ELR (cell line): ENCODE data around the gene WDR43.

Experiments used
- DNase-seq: peaks from one replicate; pipeline ENCODE4 v3.0.0-alpha.2; 2015; ENCODE audit warnings: low read depth

The WDR43 gene

DNA sequence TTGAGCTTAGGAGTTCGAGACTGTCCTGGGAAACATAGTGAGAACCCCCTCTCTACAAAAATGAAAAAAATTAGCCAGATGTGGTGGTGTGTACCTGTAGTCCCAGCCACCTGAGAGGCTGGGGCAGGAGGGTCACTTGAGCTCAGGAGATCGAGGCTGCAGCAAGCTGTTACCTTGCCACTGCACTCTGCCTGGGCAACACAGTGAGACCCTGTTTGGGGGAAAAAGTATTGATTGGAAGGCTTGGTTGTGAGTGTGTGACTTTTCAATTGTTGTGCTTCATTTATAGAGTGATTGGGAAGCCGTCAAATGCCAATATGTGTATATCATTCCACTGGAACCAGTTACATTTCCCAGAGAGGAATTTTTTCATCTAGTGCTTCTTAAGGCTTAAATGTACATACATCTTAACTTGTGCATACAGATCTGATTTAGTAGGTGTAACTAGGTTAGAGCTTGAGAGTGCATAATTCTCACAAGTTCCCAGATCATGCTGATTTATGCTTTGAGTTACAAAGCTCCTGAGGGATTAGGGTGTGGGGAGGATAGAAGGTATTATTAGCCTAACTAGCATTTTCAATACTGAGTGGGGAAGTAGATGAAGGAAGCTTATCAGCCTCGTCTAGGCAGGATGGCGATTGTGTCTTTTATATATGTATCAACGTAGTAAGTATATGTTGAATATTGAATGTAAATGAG is 15.3 kb downstream of the WDR43 start:
- DNase-seq, result no peak

DNA sequence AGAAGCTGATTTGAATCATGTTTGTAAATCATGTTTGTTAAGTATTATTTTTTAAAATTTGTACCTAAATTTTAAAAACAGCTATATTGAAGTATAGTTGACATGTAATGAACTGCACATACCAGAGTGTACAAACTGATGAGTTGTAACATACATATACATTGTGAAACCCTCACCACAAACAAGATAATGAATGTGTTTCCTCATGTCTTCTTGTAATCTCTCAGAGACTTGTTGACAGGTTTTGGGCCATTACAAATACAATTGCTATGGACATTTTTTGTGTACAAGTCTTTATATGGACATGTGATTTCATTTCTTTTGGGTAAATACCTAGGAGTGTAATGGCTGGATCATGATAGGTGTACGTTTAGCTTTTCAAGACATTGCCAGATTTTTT is 21.5 kb downstream of the WDR43 start:
- DNase-seq, result no peak

DNA sequence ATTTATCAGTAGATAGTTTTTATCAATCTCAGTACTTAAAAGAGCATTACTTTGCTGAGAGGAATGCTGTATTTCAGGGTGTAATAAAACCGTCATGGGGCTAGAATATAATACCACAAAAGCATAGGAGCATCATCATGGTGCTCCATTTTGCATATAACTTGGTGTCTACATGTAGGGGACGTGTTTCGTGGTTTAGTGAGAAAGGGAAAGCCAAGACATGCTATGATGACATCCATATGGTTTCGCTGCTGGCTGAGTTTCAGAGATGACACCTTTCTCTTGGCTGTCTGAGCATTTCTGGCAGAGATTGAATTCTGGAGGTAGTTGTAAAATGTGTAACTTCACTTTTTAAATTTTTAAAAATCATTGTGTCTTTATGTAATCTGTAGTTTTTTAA is 32.4 kb downstream of the WDR43 start:
- DNase-seq, result no peak

DNA sequence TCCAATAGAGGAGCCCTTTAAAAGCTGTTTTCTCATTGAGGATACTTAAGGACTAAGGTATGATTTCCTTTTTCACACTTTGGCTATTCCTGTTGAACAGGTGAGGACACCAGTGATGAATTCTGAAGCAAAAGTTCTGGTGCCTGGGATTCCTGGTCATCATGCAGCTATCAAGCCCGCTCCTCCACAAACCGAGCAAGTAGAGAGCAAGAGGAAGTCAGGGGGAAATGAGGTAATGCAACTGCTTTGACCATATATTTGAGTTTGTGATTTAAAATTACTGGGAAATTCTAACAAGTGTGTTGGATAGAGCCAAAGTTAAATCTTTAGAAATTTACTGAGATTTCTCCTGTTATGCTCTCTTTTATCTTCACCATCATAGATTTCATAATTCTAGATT is 33.0 kb downstream of the WDR43 start:
- no peak for DNase-seq

DNA sequence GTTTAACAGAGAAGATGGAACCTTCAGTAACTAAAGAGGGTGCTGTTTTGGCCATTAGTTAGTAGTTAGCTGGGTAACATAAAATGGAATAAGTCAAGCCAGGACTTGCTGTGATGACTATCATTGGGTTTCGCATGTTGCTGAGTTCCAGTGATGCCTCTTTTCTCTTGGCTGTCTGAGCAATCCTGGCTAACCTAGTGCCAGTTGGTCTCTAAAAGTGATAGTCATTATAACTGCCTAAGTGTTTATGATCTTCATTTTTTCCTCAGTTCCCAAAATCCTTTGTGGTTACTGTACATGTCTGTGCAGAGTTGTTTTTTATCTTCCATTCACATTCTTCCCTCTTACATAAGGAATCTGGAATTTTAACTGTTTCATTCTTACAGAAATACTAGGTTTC is 33.4 kb downstream of the WDR43 start:
- DNase-seq, result no peak

DNA sequence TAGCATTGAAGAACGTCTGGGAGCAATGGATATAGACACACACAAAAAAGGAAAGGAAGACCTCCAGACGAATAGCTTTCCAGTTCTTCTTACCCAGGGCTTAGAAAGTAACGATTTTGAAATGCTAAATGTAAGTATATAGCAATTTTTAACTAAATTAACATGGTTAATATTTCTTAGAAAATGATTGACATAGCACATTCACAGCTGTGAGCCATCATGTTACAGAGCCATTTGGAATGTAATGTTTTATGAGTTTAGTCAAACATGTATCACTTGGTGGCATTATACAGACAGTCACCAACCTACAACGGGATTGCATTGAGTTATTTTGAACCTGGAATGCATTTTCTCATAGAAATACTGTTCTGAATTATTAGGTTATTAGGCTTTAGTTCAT is 35.1 kb downstream of the WDR43 start:
- no peak for DNase-seq

DNA sequence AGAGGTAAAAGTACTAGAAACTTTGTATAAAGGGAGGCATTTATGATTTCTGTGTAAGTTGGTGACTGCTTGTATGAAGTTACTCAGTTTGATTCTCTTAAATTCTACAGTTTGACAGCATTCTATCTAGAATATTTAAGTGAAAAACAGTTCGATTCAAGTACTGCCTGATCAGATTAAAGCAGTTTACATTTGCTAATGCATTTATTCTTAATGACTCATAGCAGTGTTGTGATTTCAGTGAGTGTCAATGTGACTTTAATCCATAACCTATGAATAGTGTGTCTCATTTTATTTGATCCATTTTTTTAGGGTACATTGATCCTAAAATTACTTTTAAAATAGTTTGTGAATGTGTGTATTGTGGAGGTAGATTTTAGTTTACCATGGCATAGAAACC is 35.7 kb downstream of the WDR43 start:
- no peak for DNase-seq

DNA sequence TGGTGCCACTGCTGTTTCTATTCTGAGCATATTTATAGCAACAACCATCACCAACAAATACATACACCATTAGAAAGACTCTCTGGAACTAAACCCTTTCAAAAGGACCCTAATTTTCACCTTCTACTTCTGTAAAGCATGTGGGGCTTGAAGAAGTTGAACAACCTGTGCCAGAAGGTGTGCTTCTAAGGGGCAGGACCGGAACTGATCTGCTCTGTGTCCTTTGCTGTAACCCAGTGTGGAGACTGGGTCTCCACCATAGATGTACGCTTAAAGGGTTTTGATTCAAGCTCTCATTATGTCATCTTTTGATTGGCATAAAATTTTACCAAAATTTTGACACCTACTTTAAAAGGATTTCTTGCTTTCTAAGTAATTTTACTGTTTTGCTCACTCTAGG is 40.3 kb downstream of the WDR43 start:
- DNase-seq, result no peak

DNA sequence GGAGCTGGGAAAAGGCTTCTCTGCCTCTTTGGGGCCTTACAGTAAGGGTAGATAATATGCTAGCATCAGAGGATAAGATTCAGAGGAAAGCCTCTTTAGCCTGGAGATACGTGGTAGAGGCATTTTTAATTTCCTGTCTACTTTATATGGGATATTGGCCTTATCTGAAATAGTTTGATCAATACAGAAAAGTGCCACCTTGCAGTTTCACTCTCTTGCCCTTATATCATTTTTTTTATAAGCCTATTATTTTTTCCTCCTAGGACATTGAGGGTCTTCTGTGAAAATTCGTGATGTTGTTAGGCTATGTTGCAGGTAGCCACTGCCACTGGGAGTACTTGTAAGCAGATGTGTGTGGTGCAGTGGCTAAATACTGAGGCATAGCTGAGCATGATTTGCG is 46.5 kb downstream of the WDR43 start:
- DNase-seq, result no peak

DNA sequence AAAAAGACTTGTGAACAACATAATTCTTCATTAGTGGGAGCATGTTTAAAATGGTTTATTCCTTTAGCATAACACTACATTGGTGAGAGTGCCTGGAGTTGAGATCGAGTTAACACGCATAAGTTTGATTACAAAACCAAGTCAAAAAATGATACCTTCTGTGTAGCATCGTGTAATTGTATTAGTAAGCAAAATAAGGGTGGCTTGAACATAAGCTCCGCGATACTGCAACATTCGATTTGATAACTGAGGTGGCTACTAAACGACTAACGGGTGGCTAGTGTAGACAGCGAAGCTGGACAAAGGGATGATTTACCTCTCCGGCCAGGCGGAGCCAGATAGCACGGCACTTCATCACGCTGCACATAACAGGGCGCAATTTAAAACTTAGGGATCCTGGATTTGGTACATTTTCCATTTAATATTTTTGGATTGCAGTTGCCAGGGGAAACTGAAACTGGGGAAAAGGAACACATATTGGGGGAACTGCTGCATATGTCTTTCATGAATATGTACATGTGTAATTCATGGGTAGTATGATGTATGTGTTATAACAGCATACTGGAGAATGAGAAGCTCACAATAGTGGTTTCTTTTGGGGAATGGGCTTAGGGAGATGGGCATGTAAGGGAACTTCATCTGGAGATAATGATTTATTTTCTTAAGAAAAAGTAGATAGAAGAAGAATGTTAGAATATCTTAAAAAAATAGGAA is 50.2 kb downstream of the WDR43 start:
- no peak for DNase-seq

DNA sequence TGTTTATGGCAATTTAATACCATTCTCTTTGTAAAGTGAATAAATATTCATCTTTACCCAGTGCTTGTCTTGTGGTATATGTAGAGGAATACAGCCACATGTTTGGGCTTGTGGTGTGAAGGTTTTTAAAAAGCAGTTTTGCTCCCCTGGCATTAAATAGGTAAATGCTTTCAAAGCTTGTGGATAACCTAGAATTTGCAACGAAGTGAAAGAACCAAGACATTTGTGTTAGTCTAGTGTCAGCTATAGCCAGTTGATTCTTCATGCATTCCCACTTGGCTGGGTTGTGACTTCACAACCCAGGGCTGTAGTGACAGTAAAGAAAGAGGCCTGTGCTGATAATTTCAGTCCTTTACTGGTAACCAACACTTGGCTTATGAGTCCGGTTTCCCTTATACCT is 53.7 kb downstream of the WDR43 start:
- no peak for DNase-seq

DNA sequence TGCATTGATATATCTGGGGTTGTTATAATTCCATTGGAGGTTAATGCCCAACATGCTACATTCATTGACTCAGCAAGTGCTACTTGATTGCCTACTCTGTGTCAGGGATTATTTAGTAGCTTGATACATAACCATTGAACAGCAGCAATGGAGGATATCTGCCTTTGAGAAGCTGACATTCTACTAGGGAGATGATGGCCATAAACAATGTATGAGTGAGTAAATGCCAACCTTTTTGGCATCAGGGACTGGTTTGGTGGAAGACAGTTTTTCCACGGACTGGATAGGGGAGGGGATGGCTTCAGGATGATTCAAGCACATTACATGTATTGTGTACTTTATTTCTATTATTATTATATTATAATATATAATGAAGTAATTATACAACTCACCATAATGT is 54.7 kb downstream of the WDR43 start:
- DNase-seq, result no peak

DNA sequence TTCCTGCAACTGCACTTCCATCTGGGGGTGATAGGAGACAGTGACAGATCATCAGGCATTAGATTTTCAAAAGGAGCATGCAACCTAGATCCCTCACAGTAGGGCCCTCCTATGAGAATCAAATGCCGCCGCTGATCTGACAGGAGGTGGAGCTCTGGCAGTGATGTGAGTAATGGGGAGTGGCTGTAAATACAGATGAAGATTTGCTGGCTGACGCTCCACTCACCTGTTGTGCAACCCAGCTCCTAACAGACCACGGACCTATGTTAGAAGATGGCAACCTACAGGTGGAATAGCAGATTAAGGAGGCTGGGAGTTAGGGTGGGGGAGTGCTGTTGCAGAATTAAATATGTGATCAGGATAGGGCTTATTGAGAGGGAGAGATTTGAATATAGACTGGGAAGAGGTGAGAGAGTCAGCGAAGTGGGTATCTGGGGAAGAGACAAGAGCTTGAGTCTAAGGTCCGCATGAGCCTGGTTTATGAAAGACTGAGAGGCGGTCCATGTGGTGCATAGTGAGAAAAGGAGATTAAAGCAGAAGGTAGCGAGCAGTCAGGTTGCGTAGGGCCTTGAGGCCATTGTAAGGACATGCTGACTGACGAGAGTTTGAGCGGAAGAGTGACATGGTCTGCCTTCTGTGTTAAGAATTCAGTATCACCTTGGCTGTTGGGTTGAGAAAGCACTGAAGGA is 55.3 kb downstream of the WDR43 start:
- DNase-seq, result no peak

DNA sequence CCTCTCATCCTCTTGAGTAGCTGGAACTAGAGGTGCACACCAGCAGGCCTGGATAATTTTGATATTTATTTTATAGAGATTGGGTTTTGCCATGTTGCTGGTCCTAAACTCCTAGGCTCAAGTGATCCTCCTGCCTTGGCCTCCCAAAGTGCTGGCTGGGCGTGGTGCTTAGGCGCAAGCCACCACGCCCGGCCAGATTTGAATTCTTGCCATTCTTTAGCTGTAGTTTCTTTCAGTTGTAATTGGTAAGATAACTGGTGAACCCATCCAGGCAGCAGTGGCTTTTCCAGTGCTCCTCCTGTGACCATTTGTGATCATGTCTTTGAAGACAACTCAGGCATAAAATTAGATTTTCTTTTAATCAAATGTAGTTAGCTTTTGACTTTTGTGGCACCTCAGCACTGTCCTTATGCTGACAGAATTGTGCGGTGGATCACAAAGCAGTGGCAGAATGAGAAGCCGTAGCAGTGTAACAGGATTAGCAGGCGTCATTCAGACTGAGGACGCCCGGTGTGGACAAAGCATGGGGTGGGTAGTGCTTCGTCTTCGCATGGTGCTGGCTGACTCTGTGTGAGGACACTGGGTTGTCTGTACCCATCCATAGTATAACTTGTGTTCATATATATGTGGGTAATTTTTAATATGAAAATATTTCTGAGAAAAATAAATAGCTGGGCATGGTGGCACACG is 56.6 kb downstream of the WDR43 start:
- no peak for DNase-seq

DNA sequence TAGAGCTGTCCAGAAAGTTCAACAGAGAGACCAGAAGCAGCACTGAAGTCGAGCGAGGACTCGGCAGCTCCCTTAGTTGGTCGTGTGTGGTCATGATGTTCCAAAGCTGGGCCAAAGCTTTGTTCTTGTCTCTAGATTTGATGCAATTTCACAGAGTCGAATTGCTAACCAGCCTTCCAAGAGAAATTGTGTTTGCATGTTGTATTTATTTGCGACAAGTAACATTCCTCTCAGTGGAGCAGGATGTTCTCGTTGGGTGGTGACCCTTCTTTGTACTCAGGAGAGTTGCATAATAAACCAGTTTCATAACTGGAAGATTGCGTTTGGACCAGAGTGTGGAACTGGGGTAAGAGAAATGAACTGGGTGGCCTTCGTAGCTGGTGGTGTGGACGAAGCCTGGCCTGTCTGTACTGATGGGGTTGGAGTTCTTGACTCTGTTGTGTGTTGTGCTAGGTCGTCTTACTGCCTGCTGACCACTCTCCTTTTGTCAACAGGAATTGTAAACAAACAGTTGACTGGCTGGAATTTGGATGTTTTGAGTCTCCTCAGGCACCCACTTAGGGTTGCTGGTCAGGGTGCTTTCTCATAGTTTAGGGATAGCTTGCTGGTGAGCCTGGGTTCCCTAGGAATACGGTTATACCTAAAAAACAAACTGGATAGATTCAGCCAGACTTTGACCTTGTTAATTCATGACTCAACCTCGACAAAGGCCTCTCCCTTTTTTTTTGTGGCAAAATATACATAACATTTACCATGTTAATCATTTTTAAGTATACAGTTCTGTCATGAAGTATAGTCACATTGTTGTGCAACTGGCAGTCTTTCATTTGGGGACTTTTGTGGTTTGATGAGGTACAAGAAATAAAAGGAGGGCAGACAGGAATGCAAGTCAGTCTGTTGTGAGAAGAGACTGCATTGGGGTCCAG is 57.7 kb downstream of the WDR43 start:
- DNase-seq, result peak; percentile 25

DNA sequence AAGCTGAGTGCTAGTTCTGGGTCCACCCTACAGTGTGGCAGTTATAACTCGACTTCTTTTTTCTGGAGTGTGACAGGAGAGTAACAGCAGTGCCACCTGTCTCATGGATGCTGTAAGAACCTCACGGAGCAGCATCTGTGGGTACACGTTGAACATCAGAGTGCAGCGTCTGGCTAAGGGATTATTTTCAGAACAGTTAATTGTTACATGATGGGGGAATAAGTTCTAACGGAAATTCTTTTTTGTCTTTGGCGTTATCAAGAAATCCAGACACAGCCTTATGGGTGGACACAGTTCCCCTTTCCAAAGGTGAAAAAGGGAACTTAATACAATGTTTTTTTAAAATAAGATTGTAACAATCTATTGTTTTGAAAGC is 58.4 kb downstream of the WDR43 start:
- DNase-seq, result no peak

DNA sequence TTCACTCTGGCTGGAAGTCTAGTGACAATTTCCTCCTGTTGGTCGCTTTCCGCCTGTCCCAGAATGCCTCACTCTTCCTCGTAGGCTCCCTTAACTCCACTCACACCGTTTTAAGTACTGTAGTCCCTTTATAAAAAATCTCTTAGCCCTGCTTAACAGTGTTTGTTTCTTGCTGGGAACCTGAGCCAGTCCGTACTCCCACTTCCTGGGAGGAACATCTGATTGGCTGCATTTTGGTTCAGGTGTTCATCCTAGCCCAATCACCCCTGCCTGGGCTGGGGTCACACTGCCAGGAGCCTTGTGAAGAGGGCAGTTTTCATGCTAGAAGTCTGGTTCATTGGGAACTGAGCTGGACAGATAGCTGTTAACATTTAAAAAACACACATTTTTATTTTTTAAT is 61.0 kb downstream of the WDR43 start:
- DNase-seq, result no peak

DNA sequence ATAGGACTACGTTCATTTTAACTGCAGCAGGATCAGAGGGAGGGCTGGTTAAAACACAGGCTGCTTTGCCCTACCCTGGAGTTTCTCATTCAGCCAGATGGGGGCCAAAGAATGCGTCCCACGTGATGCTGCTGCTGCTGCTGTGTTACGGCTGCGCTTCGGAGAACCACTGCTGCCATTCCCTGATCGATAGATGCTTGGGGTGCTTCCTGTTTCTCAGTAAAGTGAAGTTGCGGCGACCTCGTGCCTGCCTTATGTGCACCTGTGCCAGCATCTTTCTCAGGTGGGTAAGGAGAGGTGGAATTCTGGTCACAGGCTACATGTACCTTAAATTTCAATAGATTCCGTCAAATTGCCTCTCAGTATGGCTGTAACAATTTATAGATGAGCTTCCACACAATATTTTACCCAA is 62.0 kb downstream of the WDR43 start:
- DNase-seq, result peak; percentile 79

DNA sequence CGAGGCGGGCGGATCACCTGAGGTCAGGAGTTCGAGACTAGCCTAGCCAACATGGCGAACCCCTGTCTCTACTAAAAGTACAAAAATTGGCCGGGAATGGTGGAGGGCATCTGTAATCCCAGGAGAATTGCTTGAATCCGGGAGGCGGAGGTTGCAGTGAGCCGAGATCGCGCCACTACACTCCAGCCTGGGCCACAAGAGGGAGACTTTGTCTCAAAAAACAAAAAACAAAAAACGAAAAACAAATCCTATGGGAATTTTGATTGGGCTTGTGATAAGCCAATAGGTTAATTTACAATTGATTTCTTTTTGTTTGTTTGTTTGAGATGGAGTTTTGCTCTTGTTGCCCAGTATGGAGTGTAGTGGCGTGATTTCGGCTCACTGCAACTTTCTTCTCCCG is 62.4 kb downstream of the WDR43 start:
- DNase-seq, result peak; percentile 69

DNA sequence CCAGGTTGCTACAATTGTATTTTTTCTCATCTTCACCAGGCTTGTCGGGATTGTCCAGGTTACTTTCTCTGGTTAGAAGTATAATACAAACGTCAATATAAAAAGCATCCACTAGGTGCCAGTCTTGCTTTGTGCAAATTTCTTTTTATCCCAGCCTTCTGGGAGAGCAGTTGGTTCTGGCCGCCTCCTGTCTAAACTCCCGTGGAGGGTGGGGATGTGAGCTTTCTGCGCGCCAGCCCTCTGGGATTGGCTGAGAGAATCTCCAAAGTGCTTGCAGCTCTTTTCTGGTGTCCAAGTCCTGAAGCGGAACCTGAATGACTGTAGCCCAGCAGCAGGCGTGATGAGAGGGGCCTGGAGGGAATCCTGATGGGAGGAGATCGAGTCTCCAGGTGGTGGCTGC is 64.2 kb downstream of the WDR43 start:
- DNase-seq, result peak; percentile 84

DNA sequence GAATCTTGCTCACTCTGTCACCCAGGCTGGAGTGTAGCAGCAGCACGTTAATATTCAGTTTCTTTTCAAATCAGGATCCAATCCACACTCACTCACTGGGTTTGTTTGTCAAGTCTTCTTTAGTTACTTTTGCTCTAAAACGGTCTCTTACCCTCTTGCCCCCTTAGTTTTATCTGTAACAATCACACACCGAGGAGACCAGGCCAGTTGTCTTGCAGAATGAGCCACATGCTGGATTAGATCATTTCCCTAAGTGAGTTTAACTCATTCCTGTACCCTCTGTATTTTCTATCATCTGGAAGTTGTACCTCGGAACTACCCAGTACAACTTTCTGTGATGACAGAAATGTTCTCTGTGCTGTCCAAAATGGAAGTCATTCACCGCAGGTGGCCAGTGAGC is 65.9 kb downstream of the WDR43 start:
- no peak for DNase-seq

DNA sequence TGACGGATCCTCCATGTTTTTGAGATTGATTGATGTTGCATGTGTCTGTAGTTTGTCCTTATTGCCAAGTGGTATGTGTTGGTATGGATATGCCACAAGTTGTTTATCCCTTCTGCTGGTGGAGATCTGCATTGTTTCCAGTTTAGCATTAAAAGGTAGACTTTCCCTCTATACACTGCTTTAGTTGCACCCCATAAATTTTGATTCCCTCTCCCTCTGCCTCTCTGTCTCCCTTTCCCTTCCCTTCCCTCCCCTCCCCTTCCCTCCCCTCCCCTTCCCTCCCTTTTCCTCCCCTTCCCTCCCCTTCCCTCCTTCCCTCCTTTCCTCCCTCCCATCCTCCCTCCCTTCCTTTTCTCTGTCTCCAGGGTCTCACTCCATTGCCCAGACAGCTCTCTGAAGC is 68.0 kb downstream of the WDR43 start:
- no peak for DNase-seq
